ENCODE results near the gene SEMA4B. TPM values are rescaled to one million over a fixed set of nuclear protein-coding genes. Genes with fewer than 3 reads are reported as not detected.

The SEMA4B gene
- total RNA-seq, 1 donor from 2014 or later, result 35.4 TPM

GRCh38 chr15:90205050-90205848 lies 4.1 kb downstream of the SEMA4B start:
- Mint-ChIP-seq H3K4me3 (no peak overlapping the region), H3K4me1 (peaks cover 11% of the 10 kb centered on the region), H3K27ac (no peak overlapping the region), H3K9me3 (no peaks in the 10 kb centered on the region), H3K27me3 (ENCODE audit: low read depth) (no peaks in the 10 kb centered on the region), H3K36me3 (peaks cover 6% of the 10 kb centered on the region)
- DNase-seq (ENCODE audit: low spot score in 2 of 2, unreplicated experiment in 2 of 2), result no peak
- TF ChIP-seq CTCF (IDR thresholded peaks at IDR 0.05; ENCODE audit: unreplicated experiment), result no peak

GRCh38 chr15:90205886-90206285 lies 4.8 kb downstream of the SEMA4B start:
- Mint-ChIP-seq H3K27me3 (ENCODE audit: low read depth) (no peaks in the 10 kb centered on the region), H3K36me3 (peaks cover 6% of the 10 kb centered on the region), H3K4me1 (peaks cover 6% of the 10 kb centered on the region), H3K27ac (no peak overlapping the region), H3K4me3 (no peak overlapping the region), H3K9me3 (no peaks in the 10 kb centered on the region)
- DNase-seq (ENCODE audit: low spot score in 2 of 2, unreplicated experiment in 2 of 2), result no peak
- TF ChIP-seq CTCF (IDR thresholded peaks at IDR 0.05; ENCODE audit: unreplicated experiment), result no peak

DNA sequence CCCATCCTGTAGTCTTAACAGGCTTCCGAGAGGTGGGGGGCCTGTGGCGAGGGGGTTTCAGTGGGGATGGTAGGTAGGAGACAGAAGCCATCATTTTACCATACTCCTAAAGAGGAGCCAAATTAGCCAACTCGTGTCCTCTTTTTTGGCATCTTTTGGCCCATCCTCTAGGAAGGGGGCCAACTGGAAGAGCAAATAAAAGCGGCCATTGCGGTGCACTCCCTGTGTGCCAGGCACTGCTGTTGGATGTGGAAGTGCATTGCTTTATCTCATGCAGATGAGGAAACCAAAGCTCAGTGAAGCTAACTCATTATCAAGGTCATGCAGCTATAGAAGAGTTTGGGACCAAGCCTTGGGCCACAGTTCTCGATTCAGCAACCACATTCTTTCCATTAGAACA lies 6.1 kb downstream of the SEMA4B start:
- Mint-ChIP-seq H3K4me3 (no peak overlapping the region), H3K36me3 (peaks cover 6% of the 10 kb centered on the region), H3K9me3 (no peaks in the 10 kb centered on the region), H3K27ac (no peak overlapping the region), H3K27me3 (ENCODE audit: low read depth) (no peaks in the 10 kb centered on the region), H3K4me1 (peaks cover 5% of the 10 kb centered on the region)
- no peak for DNase-seq (ENCODE audit: low spot score in 2 of 2, unreplicated experiment in 2 of 2)
- TF ChIP-seq CTCF (IDR thresholded peaks at IDR 0.05; ENCODE audit: unreplicated experiment), result no peak

DNA sequence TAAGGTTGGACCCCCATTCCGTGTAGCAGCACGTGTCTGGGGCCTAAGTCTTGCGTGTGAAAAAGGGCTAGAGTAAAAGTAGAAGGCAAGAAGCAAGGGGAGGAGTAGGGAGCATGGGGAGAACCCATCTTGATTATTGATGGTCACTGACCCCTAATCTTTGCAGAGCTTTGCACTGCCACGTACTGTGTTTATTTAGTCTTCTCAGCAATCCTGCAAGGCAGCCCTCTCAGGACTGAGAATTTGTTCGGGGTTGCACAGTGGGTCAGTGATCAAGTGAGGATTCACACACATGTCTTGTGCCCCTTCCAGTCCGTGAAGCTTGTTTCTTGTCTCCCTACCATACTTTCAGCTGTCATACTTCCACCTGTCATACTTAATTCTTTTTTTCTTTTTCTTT lies 7.2 kb downstream of the SEMA4B start:
- Mint-ChIP-seq H3K27me3 (ENCODE audit: low read depth) (no peaks in the 10 kb centered on the region), H3K4me3 (no peak overlapping the region), H3K9me3 (no peaks in the 10 kb centered on the region), H3K4me1 (peaks cover 1% of the 10 kb centered on the region), H3K27ac (no peak overlapping the region), H3K36me3 (peaks cover 6% of the 10 kb centered on the region)
- no peak for DNase-seq (ENCODE audit: low spot score in 2 of 2, unreplicated experiment in 2 of 2)
- no peak for TF ChIP-seq CTCF (IDR thresholded peaks at IDR 0.05; ENCODE audit: unreplicated experiment)

GRCh38 chr15:90209591-90209990 lies 8.5 kb downstream of the SEMA4B start:
- Mint-ChIP-seq H3K27ac (no peak overlapping the region), H3K4me1 (peaks cover 6% of the 10 kb centered on the region), H3K27me3 (ENCODE audit: low read depth) (no peaks in the 10 kb centered on the region), H3K9me3 (no peaks in the 10 kb centered on the region), H3K36me3 (peaks cover 6% of the 10 kb centered on the region), H3K4me3 (no peak overlapping the region)
- no peak for DNase-seq (ENCODE audit: low spot score in 2 of 2, unreplicated experiment in 2 of 2)
- no peak for TF ChIP-seq CTCF (IDR thresholded peaks at IDR 0.05; ENCODE audit: unreplicated experiment)
